OCI-LY7 (cell line): ENCODE measurements around the gene STEEP1. TPM values are rescaled to one million over a fixed set of nuclear protein-coding genes. Genes with fewer than 3 reads are reported as not detected.

Source experiments
- BruUV-seq: library from RNA; stranded (reverse); fragments of 400-500 nt; replicated peaks from 2 replicates; lab custom pipeline; 2021; lab: Mats Ljungman, UMichigan
- CTCF ChIA-PET: fragments of 300-600 bp; sonication (Branson Sonifier 250); formaldehyde crosslinking; loops from one replicate; lab custom pipeline; 2022; ENCODE audit warnings: antibody characterized with exemption; ENCODE audit not compliant: unreplicated experiment; lab: Charles Lee
- POLR2A ChIA-PET: fragments of 300-600 bp; sonication (Branson Sonifier 250); formaldehyde crosslinking; loops from one replicate; lab custom pipeline; 2022; ENCODE audit warnings: antibody characterized with exemption; lab: Charles Lee
- DNase-seq: peaks from one replicate; pipeline ENCODE4 v3.0.0-alpha.2; 2015; ENCODE audit warnings: low spot score
- H2AFZ ChIP-seq: fragments of 200-600 bp; sonication (generic), shearing (Covaris generic); 2 replicates; pipeline ENCODE4 v1.6.1; 2014; ENCODE audit warnings: mild to moderate bottlenecking, antibody characterized with exemption, low read length, moderate library complexity
- H3K27ac ChIP-seq: fragments of 200-600 bp; sonication (generic); 2 replicates; pipeline ENCODE4 v1.5.1; 2014; ENCODE audit warnings: mixed run types, low read depth, mild to moderate bottlenecking, moderate library complexity, low read length, inconsistent platforms; ENCODE audit not compliant: poor library complexity, severe bottlenecking
- H3K36me3 ChIP-seq: fragments of 200-600 bp; sonication (generic); 2 replicates; pipeline ENCODE4 v1.6.1; 2014; ENCODE audit warnings: mild to moderate bottlenecking, antibody characterized with exemption, low read length, moderate library complexity, mixed read lengths; ENCODE audit not compliant: insufficient read depth
- H3K4me1 ChIP-seq: fragments of 200-600 bp; sonication (generic); 2 replicates; pipeline ENCODE4 v1.5.1; 2014; ENCODE audit warnings: mild to moderate bottlenecking, low read length; ENCODE audit not compliant: insufficient read depth, poor library complexity, severe bottlenecking
- H3K4me2 ChIP-seq: fragments of 200-600 bp; sonication (generic); 2 replicates; pipeline ENCODE4 v1.6.1; 2014; ENCODE audit warnings: mild to moderate bottlenecking, low read length
- H3K4me3 ChIP-seq: fragments of 200-600 bp; sonication (generic); 2 replicates; pipeline ENCODE4 v1.5.1; 2014; ENCODE audit warnings: mild to moderate bottlenecking, low read depth, low read length; ENCODE audit not compliant: poor library complexity, severe bottlenecking
- H3K79me2 ChIP-seq: fragments of 200-600 bp; sonication (generic); 2 replicates; pipeline ENCODE4 v1.6.1; 2016; ENCODE audit warnings: low read depth, mild to moderate bottlenecking, low read length, moderate library complexity, mixed read lengths; ENCODE audit not compliant: insufficient read depth
- H3K9me2 ChIP-seq: fragments of 200-600 bp; sonication (generic); 2 replicates; pipeline ENCODE4 v1.6.1; 2016; ENCODE audit warnings: mild to moderate bottlenecking, low read length, mixed read lengths; ENCODE audit not compliant: insufficient read depth
- H3K9me3 ChIP-seq: fragments of 200-600 bp; sonication (generic); 2 replicates; pipeline ENCODE4 v1.6.1; 2014; ENCODE audit warnings: mild to moderate bottlenecking, mixed run types, low read length, mixed read lengths
- H4K20me1 ChIP-seq: fragments of 200-600 bp; sonication (generic); 2 replicates; pipeline ENCODE4 v1.6.1; 2014; ENCODE audit warnings: mild to moderate bottlenecking, antibody characterized with exemption, low read length, moderate library complexity, mixed read lengths; ENCODE audit not compliant: insufficient read depth
- CTCF ChIP-seq: fragments of 200-600 bp; sonication (generic); conservative IDR thresholded peaks from 2 replicates; pipeline ENCODE4 v1.5.1; 2014; ENCODE audit warnings: mild to moderate bottlenecking, antibody characterized with exemption, low read length, moderate library complexity, mixed read lengths
- EZH2phosphoT487 ChIP-seq: fragments of 200-600 bp; sonication (generic); IDR thresholded peaks from 2 replicates; pipeline ENCODE4 v1.6.1; 2018; ENCODE audit warnings: low read depth, borderline replicate concordance, mild to moderate bottlenecking, mixed run types, antibody characterized with exemption, low read length, moderate library complexity, mixed read lengths
- intact Hi-C: fragments of 100-400 bp; cut with micrococcal nuclease; formaldehyde crosslinking; loops from one replicate; pipeline ENCODE4 v1.10.0; 2022; ENCODE audit not compliant: unreplicated experiment
- total RNA-seq, 2 experiments: library from RNA; depleted of rRNA in 1 of 2; stranded (reverse); fragments of >200 nt in 1 of 2; shearing (Covaris generic) in 1 of 2; gene quantifications; 2 replicates each; pipeline ENCODE4 v1.2.3, GENCODE V29; 2014 to 2022

STEEP1 gene
- total RNA-seq, 2 experiments from 2014 or later = 28.1 to 37.2 TPM

- TF ChIP-seq EZH2phosphoT487 = no peak
- TF ChIP-seq CTCF = no peak
- intact Hi-C loops = loop anchor here (2.0 to 10.0 kb wide), 3 partner anchors 85 to 148 kb away; partner anchors contain the start of genes SEPTIN6 and SOWAHD
- DNase-seq = no peak
- Histone ChIP-seq H3K27ac (peak overlapping the region; percentile 68), H3K36me3 (peaks cover 23% of the 10 kb centered on the region), H4K20me1 (no peaks in the 10 kb centered on the region; the same call in 1 of the 2 replicates), H3K9me3 (no peaks in the 10 kb centered on the region), H2AFZ (peak overlapping the region; percentile 69; the same call in 1 of the 2 replicates), H3K79me2 (peaks cover 37% of the 10 kb centered on the region), H3K9me2 (no peaks in the 10 kb centered on the region), H3K4me3 (peak overlapping the region; percentile 90), H3K4me1 (peaks cover 24% of the 10 kb centered on the region), H3K4me2 (peak overlapping the region; percentile 68)
- POLR2A ChIA-PET = interaction anchor here (0.7 to 1.2 kb wide), 4 partner anchors 75 to 185 kb away, joined by 3 to 6 read pairs (median 3); partner anchors contain the start of gene RPL39
- no TSS peak for BruUV-seq
- CTCF ChIA-PET = interaction anchor here (1.1 kb wide), 1 partner anchor 122 kb away, joined by 3 read pairs; no protein-coding TSS in a partner anchor
These were observed 41.8 kb upstream of the STEEP1 start for GRCh38 chrX:119607018-119607389.

- Histone ChIP-seq H4K20me1 (no peaks in the 10 kb centered on the region; the same call in 1 of the 2 replicates), H3K9me2 (no peaks in the 10 kb centered on the region), H3K79me2 (peaks cover 42% of the 10 kb centered on the region), H3K4me1 (peaks cover 24% of the 10 kb centered on the region), H3K4me3 (peak within 1 kb of the TSS; percentile 90), H3K27ac (peak within 1 kb of the TSS; percentile 68), H3K36me3 (peaks cover 27% of the 10 kb centered on the region), H2AFZ (peak within 1 kb of the TSS; percentile 69; the same call in 1 of the 2 replicates), H3K9me3 (no peaks in the 10 kb centered on the region), H3K4me2 (peak within 1 kb of the TSS; percentile 80)
- TF ChIP-seq CTCF (no peak), EZH2phosphoT487 (no peak)
- POLR2A ChIA-PET = interaction anchor here (0.6 to 1.2 kb wide), 8 partner anchors 15 to 185 kb away, joined by 3 to 6 read pairs (median 4); partner anchors contain the start of gene RPL39
- peak; percentile 90 for DNase-seq
- CTCF ChIA-PET = interaction anchor here (0.7 to 1.1 kb wide), 4 partner anchors 88 to 158 kb away, joined by 3 to 20 read pairs (median 3); no protein-coding TSS in a partner anchor
- intact Hi-C loops = loop anchor here (2.0 to 10.0 kb wide), 3 partner anchors 86 to 148 kb away; partner anchors contain the start of genes SEPTIN6 and SOWAHD
- BruUV-seq = TSS peak; percentile 81
These were observed 41.2 kb upstream of the STEEP1 start, which contains the start of gene NKRF for GRCh38 chrX:119606280-119607017. Gene NKRF (minus strand): TSS chrX:119606424.
